GM06990 (cell line): ENCODE data around the gene SEMA3B.
A peak's percentile ranks its signal among the peaks of the same experiment; 100 is the strongest.

Experiments used
- DNase-seq: peaks from one replicate; pipeline ENCODE4 v3.0.0-alpha.2; 2011; ENCODE audit not compliant: insufficient read length; ENCODE audit errors: extremely low read depth
- H3K27me3 ChIP-seq: replicated peaks from 2 replicates; pipeline ENCODE4 v1.6.0; 2011; ENCODE audit warnings: low read length; ENCODE audit not compliant: control insufficient read depth, insufficient read depth
- H3K36me3 ChIP-seq: 2 replicates; pipeline ENCODE4 v1.5.1; 2011; ENCODE audit warnings: low read length; ENCODE audit not compliant: control insufficient read depth, insufficient read depth
- H3K4me3 ChIP-seq: replicated peaks from 2 replicates; pipeline ENCODE4 v1.5.1; 2011; ENCODE audit warnings: low read depth, mild to moderate bottlenecking, control low read depth, low read length
- TF ChIP-seq, protein P1 (sequence below): IDR thresholded peaks from 2 replicates; pipeline ENCODE4 v1.5.1; 2011; ENCODE audit warnings: low read length, control low read depth, mild to moderate bottlenecking, inconsistent platforms; ENCODE audit not compliant: insufficient read depth, poor library complexity, severe bottlenecking

SEMA3B gene

DNA sequence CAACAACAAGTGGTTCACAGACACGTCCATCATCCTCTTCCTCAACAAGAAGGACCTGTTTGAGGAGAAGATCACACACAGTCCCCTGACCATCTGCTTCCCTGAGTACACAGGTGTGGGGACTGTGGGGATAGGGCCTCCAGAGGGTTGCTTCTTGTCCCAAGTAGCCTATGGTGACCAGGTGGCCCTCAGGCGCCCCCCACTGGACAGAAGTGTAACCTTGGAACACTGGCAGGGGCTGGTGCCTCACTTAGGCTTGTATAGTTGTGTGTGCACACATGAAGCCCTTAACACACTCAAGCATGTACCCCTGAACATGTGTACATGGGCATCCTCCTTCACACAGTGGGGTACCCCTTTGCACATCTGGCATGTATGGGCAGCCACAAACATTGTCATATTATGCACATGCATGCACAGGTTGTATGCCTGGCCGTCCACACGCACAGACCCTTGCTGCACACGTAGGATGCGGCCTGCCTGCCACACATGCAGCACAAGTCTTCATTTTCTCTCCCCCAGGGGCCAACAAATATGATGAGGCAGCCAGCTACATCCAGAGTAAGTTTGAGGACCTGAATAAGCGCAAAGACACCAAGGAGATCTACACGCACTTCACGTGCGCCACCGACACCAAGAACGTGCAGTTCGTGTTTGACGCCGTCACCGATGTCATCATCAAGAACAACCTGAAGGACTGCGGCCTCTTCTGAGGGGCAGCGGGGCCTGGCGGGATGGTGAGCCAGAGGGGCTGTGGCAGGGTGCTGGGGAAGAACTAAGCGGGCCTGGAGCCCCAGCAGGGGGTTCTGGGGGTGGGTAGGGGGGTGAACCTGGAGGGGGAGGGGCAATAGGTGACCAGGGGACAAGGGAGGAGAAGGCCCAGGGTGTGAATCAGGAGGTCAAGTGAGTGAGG lies 11.7 kb upstream of the SEMA3B start:
- TF ChIP-seq, protein P1, sequence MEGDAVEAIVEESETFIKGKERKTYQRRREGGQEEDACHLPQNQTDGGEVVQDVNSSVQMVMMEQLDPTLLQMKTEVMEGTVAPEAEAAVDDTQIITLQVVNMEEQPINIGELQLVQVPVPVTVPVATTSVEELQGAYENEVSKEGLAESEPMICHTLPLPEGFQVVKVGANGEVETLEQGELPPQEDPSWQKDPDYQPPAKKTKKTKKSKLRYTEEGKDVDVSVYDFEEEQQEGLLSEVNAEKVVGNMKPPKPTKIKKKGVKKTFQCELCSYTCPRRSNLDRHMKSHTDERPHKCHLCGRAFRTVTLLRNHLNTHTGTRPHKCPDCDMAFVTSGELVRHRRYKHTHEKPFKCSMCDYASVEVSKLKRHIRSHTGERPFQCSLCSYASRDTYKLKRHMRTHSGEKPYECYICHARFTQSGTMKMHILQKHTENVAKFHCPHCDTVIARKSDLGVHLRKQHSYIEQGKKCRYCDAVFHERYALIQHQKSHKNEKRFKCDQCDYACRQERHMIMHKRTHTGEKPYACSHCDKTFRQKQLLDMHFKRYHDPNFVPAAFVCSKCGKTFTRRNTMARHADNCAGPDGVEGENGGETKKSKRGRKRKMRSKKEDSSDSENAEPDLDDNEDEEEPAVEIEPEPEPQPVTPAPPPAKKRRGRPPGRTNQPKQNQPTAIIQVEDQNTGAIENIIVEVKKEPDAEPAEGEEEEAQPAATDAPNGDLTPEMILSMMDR, result peak; percentile 36
- no peaks in the 10 kb centered on the region for H3K27me3 ChIP-seq
- DNase-seq, result no peak
- H3K36me3 ChIP-seq, result peaks cover 44% of the 10 kb centered on the region
- no peak overlapping the region for H3K4me3 ChIP-seq

DNA sequence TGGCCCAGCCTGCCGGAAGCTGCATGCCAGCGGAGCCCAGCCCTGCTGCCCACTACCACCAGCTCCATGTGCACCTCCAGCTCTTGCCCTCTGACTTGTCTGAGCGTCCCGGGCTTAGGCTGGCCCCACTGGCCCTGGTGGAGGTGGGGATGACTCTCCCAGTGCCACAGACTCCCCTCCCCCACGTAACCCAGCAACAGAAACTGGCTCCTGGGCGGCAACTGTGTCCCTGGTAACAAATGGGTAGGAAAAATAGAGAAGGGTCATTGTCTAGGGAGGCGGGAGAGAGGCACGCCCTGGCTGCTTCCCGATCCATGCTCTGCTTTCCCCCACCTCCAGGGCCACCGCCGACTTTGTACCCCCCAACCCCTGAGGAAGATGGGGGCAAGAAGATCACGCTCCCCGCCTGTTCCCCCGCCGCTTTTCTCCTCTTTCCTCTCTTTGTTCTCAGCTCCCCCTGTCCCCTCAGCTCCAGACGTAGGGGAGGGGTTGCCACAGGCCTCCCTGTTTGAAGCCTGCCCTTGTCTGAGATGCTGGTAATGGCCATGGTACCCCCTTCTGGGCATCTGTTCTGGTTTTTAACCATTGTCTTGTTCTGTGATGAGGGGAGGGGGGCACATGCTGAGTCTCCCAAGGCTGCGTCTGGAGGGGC lies 10.8 kb upstream of the SEMA3B start:
- no peak overlapping the region for H3K4me3 ChIP-seq
- no peak for DNase-seq
- no peaks in the 10 kb centered on the region for H3K27me3 ChIP-seq
- H3K36me3 ChIP-seq, result peaks cover 39% of the 10 kb centered on the region
- TF ChIP-seq, protein P1, result no peak

DNA sequence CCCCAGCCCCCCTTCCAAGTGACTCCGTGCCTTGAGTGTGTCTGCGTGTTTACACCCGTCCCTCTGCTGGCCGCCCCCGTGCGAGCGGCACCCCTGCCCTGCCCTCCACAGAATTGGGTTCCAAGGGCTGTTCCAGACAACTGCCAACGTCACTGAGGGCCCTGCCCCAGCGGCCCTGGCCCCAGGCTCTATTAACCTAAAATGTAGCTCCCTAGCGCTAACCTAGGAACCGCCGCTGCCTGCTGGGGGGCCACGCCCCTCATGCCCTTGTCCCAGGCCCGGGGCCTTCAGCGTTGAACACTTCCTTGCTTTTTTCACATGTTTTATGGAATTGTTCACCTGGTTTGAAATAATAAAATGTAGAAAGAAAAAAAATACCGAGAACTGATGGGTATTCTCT lies 10.0 kb upstream of the SEMA3B start:
- TF ChIP-seq, protein P1, result no peak
- Histone ChIP-seq H3K36me3 (peaks cover 38% of the 10 kb centered on the region), H3K4me3 (no peak overlapping the region), H3K27me3 (no peaks in the 10 kb centered on the region)
- no peak for DNase-seq

GRCh38 chr3:50259432-50260026 lies 9.4 kb upstream of the SEMA3B start:
- TF ChIP-seq, protein P1, result no peak
- no peak overlapping the region for H3K4me3 ChIP-seq
- no peak for DNase-seq
- peaks cover 33% of the 10 kb centered on the region for H3K36me3 ChIP-seq
- H3K27me3 ChIP-seq, result no peaks in the 10 kb centered on the region

DNA sequence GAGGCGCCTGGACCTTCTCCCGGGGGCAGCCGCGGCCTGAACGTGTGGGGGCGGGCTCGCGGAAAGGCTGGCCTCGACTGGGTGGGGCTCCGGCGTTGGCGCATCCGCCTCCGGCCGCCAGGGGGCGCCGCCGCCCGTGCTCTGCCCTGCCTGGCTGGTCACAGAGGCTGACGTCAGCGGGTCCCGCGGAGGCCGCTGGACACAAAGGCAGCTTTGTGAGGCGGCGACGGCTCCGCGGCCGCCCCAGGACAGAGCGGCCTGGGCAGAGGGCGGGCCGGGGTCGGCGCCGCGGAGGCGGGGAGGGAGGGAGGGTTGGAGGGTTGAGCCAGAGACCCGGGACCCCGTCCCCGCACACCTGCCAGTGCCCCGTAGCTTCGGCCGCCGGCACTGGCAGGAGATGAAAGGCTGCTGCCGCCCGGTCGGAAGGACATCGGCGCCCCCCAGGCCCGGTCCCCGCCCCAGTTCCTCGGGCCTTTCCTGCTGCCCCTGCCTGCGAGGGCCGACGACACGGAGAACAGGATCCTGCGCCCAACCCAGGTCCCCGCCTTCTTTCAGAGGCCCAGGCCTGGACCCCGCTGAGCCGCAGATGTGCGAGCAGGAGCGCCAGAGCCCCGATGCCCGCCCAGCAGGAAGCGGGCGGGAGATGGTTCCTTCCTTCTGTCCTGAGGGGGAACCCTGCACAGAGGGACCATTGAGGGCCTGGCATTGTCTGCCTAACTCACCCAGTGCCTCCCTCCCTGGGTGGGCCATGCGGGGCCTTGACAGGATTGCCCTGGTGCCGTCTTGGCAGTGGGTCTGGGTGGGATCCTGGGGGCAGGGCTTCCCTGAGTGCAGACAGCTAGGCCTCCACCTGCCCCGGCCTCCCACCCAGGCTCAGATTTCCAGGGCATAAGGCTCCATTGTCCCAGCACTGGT lies 8.7 kb upstream of the SEMA3B start:
- Histone ChIP-seq H3K36me3 (peaks cover 27% of the 10 kb centered on the region), H3K4me3 (peak overlapping the region; percentile 59), H3K27me3 (no peaks in the 10 kb centered on the region)
- TF ChIP-seq, protein P1, result peak; percentile 69
- peak; percentile 89 for DNase-seq
